ENCODE results near the gene PYCR2.

PYCR2 gene

DNA sequence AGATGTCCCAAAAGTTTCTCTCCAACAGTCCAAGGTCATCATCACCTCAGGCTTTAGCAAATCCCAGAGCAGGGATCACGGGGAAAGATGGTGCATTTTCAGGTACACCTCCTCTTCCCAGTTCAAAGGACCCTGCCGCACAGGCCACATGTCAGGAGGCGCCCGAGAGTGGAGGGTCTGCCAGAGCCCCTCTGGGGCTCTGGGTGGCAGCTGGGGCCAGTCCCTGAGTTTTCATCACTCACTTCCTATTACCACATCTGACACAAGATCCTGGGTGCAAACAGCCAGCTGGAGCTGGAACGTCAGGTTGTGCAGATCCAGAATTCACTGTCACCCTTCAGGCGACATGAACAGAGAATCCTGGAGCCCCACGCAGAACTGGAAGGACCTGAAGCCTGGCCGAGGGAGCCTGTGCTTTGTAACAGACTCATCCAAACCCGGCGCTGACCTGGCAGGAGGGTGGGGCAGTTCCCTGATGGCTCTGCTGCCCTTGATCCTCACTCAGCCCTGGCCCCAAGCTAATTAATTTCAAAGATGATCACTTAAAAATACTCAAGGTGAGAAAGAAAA is 50.7 kb downstream of the PYCR2 start:
- peaks cover 9 to 80% (median 54%) of the 10 kb centered on the region in 4 experiments for H3K36me3 ChIP-seq (ENCODE audit: control insufficient read depth in 4 of 4, insufficient read depth in 4 of 4, low read length in 3 of 4)
- WGBS (ENCODE audit: insufficient coverage), result 91% methylated on average over 9 of the region's 10 CpGs
- ChIA-PET POLR2A (interaction anchor here (0.6 kb wide), 1 partner anchor 82 kb away, joined by 3 read pairs; no protein-coding TSS in a partner anchor), CTCF (interaction anchor here (0.7 to 1.6 kb wide), 4 partner anchors 10 to 24 kb away, joined by 3 to 6 read pairs (median 4); no protein-coding TSS in a partner anchor)
- H3K9me3 ChIP-seq (ENCODE audit: control extremely low read depth in 1 of 5, control insufficient read depth in 4 of 5, insufficient read depth in 2 of 5, low read depth in 1 of 5, low read length in 4 of 5), result no peaks in the 10 kb centered on the region
- peaks cover 0 to 13% (median 9%) of the 10 kb centered on the region in 4 experiments for H3K4me1 ChIP-seq (ENCODE audit: control extremely low read depth in 1 of 4, control insufficient read depth in 4 of 4, insufficient read depth in 4 of 4, low read length in 3 of 4)
- DNase-seq, result no peak
- H3K4me3 ChIP-seq (ENCODE audit: control insufficient read depth in 1 of 7, extremely low read depth in 1 of 7, insufficient read depth in 4 of 7, low read depth in 2 of 7, low read length in 6 of 7), result no peak overlapping the region
- no peaks in the 10 kb centered on the region for H3K27me3 ChIP-seq (replicated peaks in 2 of 5; ENCODE audit: control insufficient read depth in 4 of 5, insufficient read depth in 5 of 5, low read length in 4 of 5)
- H3K27ac ChIP-seq (ENCODE audit: insufficient read depth in 1 of 2, low read depth in 1 of 2, low read length in 2 of 2, poor library complexity in 1 of 2, severe bottlenecking in 2 of 2), result no peak overlapping the region

DNA sequence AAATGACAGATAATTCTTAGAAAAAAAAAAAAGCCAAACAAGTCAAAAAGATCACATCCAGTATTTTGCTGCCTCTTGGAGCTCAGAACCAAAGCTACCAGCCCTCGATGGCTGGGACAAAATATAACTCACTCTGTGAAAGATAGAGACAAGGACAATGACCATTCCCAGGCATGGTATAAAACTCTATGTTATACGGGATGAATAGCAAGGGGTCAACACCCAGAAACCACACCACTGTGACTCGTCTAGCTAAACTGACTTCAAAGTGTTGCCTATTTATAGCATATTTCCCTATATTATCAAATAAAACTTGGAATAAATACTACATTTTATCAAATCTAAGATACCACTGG is 52.0 kb downstream of the PYCR2 start:
- Histone ChIP-seq H3K27me3 (replicated peaks in 2 of 5; ENCODE audit: control insufficient read depth in 4 of 5, insufficient read depth in 5 of 5, low read length in 4 of 5) (no peaks in the 10 kb centered on the region), H3K27ac (ENCODE audit: insufficient read depth in 1 of 2, low read depth in 1 of 2, low read length in 2 of 2, poor library complexity in 1 of 2, severe bottlenecking in 2 of 2) (peak overlapping the region in 1 of 2 experiments; percentile 19), H3K4me1 (ENCODE audit: control extremely low read depth in 1 of 4, control insufficient read depth in 4 of 4, insufficient read depth in 4 of 4, low read length in 3 of 4) (peaks cover 0 to 14% (median under 1%) of the 10 kb centered on the region in 4 experiments), H3K36me3 (ENCODE audit: control insufficient read depth in 4 of 4, insufficient read depth in 4 of 4, low read length in 3 of 4) (peaks cover 12 to 82% (median 58%) of the 10 kb centered on the region in 4 experiments), H3K4me3 (ENCODE audit: control insufficient read depth in 1 of 7, extremely low read depth in 1 of 7, insufficient read depth in 4 of 7, low read depth in 2 of 7, low read length in 6 of 7) (no peak overlapping the region), H3K9me3 (ENCODE audit: control extremely low read depth in 1 of 5, control insufficient read depth in 4 of 5, insufficient read depth in 2 of 5, low read depth in 1 of 5, low read length in 4 of 5) (no peaks in the 10 kb centered on the region)
- DNase-seq, result no peak
- ChIA-PET CTCF (interaction anchor here (1.1 to 2.4 kb wide), 3 partner anchors 10 to 39 kb away, joined by 4 to 7 read pairs (median 6); partner anchors contain the start of gene TMEM63A), POLR2A (no interaction called here)
- WGBS (ENCODE audit: insufficient coverage), result 100% methylated on average over 2 of the region's 3 CpGs

DNA sequence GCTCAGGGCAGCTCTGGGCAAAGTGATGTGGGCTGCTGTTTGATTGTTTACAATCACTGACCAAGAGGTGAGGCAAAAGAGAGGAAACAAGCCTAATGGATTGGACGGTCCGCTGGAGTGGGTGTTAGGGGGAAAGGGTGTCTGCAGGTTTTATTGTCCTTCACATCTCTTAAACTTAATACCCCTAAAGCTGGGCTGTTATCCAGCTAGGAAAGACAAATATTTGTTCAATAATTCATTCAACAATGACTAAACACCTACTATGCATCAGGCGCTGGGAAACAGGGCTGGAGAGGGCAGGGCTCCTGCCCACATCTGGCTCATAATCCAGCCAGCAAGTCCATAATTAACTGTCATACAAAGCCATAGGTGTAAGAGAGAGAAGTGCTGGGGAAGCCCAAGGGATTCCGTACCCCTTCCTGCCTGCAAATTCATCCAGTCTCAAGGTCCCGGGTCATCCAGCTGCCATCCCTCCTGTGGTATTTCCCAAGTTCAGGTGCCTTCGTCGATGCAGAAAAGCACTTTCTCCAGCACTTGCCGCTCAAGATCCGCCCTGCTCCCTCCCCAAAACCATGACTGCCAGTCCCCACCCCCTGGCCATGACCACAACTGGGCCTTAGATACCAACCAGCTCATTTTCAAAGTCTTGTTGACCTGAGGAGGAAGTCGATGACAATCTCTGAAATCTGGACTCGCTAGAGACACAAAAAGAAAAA is 52.5 kb downstream of the PYCR2 start:
- ChIA-PET CTCF (interaction anchor here (1.0 to 2.4 kb wide), 4 partner anchors 11 to 39 kb away, joined by 4 to 7 read pairs (median 5); partner anchors contain the start of gene TMEM63A), POLR2A (no interaction called here)
- H3K4me3 ChIP-seq (ENCODE audit: control insufficient read depth in 1 of 7, extremely low read depth in 1 of 7, insufficient read depth in 4 of 7, low read depth in 2 of 7, low read length in 6 of 7), result no peak overlapping the region
- peak overlapping the region in 1 of 2 experiments; percentile 19 for H3K27ac ChIP-seq (ENCODE audit: insufficient read depth in 1 of 2, low read depth in 1 of 2, low read length in 2 of 2, poor library complexity in 1 of 2, severe bottlenecking in 2 of 2)
- H3K27me3 ChIP-seq (replicated peaks in 2 of 5; ENCODE audit: control insufficient read depth in 4 of 5, insufficient read depth in 5 of 5, low read length in 4 of 5), result no peaks in the 10 kb centered on the region
- DNase-seq, result no peak
- peaks cover 12 to 82% (median 58%) of the 10 kb centered on the region in 4 experiments for H3K36me3 ChIP-seq (ENCODE audit: control insufficient read depth in 4 of 4, insufficient read depth in 4 of 4, low read length in 3 of 4)
- peaks cover 0 to 20% (median 5%) of the 10 kb centered on the region in 4 experiments for H3K4me1 ChIP-seq (ENCODE audit: control extremely low read depth in 1 of 4, control insufficient read depth in 4 of 4, insufficient read depth in 4 of 4, low read length in 3 of 4)
- H3K9me3 ChIP-seq (ENCODE audit: control extremely low read depth in 1 of 5, control insufficient read depth in 4 of 5, insufficient read depth in 2 of 5, low read depth in 1 of 5, low read length in 4 of 5), result no peaks in the 10 kb centered on the region
- 86% methylated on average over 6 of the region's 11 CpGs for WGBS (ENCODE audit: insufficient coverage)

DNA sequence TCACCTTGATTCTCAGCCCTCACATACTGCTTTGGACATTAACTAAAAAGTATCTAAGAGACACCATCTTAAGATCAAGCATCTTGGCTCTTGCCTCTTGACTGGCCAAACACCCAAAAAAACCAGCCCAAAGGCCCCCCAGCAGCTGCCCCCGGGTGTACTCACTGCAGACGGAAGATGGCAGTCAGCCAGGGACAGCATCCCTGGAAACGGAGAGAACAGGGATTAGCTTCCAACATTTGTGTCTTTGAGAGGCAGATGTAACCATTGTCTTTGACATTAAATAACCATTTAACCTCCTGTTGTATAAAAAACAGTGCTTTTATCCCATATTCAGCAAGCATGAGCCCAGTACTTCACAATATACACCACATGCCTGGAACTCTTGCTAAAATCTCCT is 53.1 kb downstream of the PYCR2 start:
- no peak for DNase-seq
- 100% methylated on average over 1 of the region's 3 CpGs for WGBS (ENCODE audit: insufficient coverage)
- H3K4me1 ChIP-seq (ENCODE audit: control extremely low read depth in 1 of 4, control insufficient read depth in 4 of 4, insufficient read depth in 4 of 4, low read length in 3 of 4), result peaks cover 0 to 21% (median 11%) of the 10 kb centered on the region in 4 experiments
- H3K27me3 ChIP-seq (replicated peaks in 2 of 5; ENCODE audit: control insufficient read depth in 4 of 5, insufficient read depth in 5 of 5, low read length in 4 of 5), result no peaks in the 10 kb centered on the region
- H3K9me3 ChIP-seq (ENCODE audit: control extremely low read depth in 1 of 5, control insufficient read depth in 4 of 5, insufficient read depth in 2 of 5, low read depth in 1 of 5, low read length in 4 of 5), result no peaks in the 10 kb centered on the region
- POLR2A ChIA-PET, result no interaction called here
- CTCF ChIA-PET, result interaction anchor here (1.0 to 2.4 kb wide), 4 partner anchors 12 to 25 kb away, joined by 3 to 7 read pairs (median 5); partner anchors contain the start of gene TMEM63A
- no peak overlapping the region for H3K27ac ChIP-seq (ENCODE audit: insufficient read depth in 1 of 2, low read depth in 1 of 2, low read length in 2 of 2, poor library complexity in 1 of 2, severe bottlenecking in 2 of 2)
- no peak overlapping the region for H3K4me3 ChIP-seq (ENCODE audit: control insufficient read depth in 1 of 7, extremely low read depth in 1 of 7, insufficient read depth in 4 of 7, low read depth in 2 of 7, low read length in 6 of 7)
- H3K36me3 ChIP-seq (ENCODE audit: control insufficient read depth in 4 of 4, insufficient read depth in 4 of 4, low read length in 3 of 4), result peaks cover 12 to 79% (median 56%) of the 10 kb centered on the region in 4 experiments
